Measurements from ENCODE around the gene ENTPD2.
"Not testable (repeated sequence)": the region's sequence is repeated elsewhere in the genome, so short reads cannot be mapped to it uniquely, and the experiment has no call there.

Gene ENTPD2

DNA sequence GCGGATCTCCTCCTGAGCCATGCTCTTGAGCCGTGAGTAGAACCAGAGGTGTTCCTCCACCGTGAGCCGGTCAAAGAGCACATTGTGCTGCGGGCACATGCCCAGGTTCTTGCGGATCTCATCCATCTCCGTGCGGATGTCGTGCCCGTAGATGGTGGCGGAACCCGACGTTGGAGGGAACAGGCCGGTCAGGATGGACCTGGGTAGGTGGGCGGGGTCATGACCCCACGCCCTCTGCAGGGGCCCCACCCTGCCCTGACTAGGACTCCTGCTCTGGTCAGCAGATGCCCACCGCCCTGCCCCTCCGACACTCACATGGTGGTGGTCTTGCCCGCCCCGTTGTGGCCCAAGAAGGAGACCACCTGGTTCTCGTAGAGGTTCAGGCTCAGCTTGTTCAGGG, 37.9 kb downstream of the ENTPD2 start:
- no peak for DNase-seq (ENCODE audit: low spot score)

DNA sequence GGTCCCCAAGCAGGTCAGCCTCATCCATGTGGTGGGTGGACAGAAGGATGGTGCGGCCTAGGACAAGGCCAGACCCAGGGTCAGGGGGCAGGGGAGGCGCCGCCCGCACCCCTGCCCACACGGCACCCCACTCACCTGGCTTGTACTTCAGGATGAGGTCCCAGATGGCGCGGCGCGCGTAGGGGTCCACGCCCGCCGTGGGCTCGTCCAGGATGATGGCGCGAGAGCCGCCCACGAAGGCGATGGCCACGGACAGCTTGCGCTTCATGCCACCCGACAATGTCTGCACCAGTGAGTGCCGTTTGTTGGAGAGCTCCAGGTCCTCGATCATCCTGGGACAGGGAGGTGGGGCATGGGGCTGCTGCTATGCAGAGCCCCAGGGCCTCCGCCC, 38.3 kb downstream of the ENTPD2 start:
- no peak for DNase-seq (ENCODE audit: low spot score)

DNA sequence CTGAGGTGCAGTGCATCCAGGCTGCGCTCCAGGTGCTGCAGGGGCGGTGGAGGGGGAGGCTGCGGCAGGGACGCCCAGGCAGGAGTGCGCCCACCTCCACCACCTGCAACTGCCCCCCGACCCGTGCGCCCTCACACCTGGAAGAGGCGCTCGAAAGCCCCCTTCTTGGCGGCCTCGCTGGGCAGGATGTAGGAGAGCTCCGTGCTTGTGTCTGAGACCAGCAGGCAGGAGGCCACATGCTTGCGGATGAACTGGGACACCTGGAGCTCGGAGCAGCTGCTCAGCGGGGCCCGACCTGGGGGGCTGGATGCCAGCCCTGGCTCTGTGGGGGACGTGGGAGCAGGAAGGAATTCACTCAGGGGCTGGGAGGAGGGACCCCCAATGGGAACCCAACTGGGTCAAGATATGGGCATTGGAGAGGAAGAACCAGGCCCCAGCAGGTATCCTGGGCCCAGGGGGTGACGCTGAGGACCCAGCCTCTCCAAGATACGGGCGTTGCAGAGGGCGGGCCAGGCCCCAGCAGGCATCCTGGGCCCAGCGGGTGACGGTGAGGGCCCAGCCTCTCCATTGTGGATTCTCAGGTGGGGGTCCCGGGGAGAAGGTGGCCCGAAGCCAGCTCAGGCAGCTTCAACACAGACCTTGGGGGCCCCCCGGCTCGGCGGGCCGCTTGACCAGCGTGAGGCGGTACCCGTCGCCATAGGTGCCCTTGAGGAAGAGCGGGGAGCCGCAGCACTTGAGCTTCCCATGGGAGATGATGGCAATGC, 38.9 kb downstream of the ENTPD2 start:
- no peak for DNase-seq (ENCODE audit: low spot score)

DNA sequence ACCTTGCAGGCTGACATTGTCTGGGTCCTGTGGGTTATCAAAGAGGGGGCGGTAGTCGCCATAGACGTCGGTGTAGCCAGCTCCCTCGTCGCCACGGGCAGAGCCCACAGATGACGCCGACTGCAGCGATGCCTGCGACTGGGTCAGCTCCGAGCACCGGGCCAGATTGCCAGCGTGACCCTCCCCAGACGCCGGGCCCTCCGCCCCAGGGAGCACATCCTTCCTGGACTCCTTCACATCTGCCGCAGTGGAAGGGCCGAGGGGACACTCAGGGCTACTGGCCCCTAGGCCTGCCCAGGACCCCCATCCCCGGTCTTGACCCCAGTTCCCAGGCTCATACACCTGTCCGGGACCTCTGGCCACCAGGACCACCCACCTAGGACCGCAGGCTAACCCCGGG, 39.7 kb downstream of the ENTPD2 start:
- no peak for DNase-seq (ENCODE audit: low spot score)

DNA sequence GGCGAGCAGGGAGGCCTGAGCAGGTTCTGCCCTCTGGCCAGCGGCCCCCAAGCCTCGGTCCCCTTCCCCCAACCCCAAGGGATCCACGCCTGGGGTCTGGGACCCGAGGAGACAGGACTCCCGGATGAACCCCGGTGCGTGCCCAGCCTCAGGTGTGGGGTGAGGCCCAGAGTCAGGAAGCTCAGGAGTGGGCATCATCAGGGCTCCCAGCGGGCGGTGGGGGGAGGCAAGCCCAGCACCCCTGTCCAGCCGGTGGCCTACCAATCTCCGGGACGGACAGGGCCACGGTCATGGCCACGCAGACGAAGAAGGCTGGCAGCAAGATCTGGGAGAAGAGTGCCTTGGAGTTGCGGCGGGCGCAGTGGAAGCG, 40.3 kb downstream of the ENTPD2 start:
- no peak for DNase-seq (ENCODE audit: low spot score)

DNA sequence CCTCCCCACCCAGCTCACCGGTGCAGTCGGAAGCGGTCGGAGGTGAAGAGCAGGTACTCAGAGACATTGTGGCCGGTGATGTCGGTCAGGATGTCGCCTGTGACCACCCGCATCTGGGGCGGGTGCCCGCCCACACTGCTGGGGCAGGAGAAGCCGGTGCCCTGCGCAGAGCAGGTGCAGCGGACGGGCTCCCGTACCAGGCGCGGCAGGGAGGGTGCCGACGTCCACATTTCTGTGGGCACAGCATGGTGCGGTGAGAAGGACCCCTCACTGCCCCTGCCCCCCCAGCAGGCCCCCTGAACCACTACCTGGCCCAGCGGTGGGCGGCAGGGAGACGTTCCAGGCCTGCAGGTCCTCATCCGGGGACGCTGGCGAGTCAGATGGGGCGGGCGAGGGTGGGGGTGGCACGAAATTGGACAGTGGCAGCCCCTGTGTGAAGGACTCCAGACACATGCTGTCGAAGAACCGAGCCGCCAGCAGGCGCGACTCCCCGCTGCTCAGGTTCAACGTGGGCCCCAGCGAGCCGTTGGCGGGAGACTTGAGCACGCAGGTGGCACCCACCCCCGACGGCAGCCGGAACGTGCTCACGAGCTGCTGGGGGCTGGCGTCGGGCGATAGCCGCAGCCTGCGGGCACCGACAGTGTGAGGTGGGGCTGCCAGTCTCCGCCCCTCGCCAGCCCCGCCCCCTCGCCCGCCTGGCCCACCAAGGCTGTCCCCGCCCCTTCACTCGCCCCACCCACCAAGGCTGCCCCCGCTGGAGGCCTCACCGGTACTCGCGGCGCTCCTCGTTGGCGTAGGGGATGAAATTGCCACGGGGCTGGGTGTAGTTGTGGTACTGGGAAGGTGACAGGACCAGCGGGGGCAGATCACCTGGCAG, 40.9 kb downstream of the ENTPD2 start:
- DNase-seq (ENCODE audit: low spot score) = no peak

DNA sequence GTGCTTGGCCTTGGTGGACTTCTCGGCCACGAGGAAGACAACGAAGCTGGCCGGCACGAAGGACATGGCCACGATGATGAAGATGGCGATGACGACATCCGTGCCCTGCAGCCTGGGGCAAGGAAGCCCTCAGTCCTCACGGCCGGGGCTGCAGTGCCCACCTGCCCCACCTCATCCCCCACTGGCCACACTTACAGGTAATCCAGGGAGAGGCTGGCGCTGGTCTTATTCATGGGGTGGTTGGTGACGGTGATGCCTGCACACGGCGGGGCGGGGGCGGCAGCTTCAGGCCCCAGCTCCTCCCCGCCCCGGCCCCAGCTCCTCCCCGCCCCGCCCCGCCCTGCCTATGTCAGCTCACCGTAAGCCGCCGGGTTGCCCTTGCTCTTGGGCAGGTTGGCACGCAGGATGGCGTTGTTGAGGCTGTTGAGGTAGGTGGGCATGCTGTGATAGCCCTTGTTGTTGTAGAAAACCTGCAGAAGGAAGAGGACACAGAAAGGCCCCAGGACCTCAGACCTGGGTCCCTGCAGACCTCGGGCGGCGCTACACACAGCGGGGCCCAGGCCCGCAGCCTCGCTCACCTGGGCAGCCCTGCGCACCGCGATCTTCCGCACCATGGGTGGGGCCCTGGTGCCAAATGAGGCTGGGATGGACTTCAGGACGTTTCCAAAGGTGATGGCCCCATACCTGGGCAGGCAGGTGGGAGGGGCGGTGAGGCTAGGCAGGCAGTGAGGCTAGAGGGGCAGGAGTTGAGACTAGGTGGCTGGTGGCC, 41.8 kb downstream of the ENTPD2 start:
- DNase-seq (ENCODE audit: low spot score) = no peak

DNA sequence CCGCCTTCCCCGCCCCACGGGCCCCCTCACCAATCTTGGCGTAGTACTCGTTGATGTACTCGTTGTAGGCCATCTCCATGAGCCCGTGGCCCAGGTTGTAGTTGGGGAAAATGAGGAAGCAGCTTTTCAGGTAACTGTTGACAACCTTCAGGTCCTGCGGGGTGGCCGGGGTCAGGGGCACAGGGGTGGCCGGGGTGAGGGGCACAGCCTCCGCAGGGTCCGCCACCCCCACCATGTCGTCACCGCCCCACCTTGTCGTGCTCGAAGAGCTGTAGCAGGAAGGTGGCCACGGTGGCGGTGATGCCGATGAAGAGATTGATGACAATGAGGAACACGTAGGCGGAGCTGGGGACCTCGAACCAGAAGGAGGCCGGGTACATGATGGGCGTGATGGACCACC, 42.7 kb downstream of the ENTPD2 start:
- no peak for DNase-seq (ENCODE audit: low spot score)

DNA sequence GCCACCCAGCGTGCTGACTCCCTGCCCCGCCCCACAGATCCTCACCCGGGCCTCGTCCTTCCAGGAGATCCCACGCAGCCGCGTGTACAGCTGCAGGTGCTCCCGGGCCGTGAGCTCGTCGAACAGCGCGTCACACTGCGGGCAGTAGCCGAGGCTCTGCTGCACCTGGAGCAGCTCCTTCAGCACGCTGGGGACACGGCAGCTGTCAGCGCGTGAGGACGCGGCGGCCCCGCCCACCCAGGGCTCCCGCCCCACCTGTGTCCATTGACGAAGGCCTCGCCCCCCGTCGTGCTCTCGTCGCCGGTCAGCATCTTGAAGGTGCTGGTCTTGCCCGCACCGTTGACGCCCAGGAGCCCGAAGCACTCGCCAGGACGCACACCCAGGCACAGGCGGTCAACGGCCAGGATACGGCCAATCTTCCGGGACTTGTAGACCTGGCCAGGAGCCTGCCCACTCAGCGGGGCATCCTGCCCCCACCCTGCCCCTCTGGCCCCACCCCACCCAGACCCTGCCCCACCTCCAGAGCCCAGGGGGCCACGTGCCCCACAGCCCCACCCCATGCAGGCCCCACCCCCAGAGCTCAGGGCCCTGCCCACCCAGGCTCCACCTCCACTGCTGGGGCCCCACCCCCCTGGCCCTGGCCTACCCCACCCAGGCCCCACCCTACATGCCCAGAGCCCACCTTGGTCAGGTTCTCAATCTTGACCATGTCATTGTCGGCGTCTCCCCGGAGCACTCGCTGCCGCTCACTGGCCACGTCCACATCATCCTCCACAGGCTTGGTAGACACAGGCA, 43.7 kb downstream of the ENTPD2 start:
- DNase-seq (ENCODE audit: low spot score) = no peak

DNA sequence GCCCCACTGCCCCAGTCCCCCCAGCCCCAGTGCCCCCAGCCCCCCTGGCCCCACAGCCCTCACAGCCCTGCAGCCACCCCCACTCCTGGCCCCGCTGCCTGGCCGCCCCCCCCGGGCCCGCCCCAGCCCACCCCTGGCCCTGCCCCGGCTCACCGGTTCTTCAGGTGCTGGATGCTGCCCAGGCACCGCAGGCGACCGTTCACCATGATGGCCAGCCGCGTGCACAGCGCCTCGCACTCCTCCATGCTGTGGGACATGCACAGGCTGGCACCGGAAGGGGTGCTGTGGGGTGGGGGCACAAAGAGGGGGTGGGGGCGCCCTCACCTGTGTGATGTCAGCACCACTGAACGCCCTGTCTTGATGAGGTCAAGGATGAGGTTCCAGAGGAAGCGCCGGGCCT, 44.6 kb downstream of the ENTPD2 start:
- no peak for DNase-seq (ENCODE audit: low spot score)

DNA sequence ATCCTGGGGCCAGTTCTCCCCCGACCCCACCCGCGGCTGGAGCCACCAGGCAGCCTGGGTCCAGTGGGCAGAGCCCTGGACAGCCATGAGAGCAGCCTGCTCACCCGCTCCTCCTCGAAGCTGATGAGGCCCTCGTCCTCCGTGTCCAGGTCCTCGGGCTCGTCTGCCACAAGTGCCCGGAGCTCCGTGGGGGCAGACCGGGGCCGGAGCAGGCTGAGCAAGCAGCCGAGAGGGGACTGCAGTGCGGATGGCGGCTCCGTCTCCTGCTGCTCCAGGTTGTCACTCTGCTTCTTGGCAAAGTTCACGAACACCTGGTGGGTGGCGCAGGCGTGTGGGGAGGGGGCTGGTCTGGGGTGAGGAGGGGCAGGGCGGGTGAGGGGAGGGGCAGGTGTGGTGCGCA, 45.5 kb downstream of the ENTPD2 start:
- DNase-seq (ENCODE audit: low spot score) = no peak

DNA sequence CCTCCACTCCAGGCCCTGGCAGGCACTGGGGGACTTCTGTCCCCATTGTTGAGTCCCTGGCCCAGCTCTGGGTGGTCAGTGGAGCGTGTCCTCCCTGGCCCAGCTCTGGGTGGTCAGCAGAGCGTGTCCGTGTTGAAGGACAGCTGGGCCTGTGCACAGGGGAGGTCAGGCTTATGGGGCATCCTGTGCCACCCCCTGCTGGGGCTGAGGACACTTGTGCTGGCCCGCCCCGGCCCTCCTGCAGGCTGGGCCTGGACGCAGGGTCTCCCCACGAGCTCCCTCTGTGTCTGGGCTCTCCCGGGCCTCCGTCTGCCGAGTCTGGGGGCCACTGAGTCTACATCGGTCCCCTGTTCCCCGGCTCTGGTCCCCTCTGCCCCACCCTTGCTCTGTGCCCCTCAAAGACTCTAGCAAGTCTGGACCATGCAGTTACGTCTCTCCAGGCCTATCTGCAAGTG, 46.0 kb downstream of the ENTPD2 start:
- no peak for DNase-seq (ENCODE audit: low spot score)

DNA sequence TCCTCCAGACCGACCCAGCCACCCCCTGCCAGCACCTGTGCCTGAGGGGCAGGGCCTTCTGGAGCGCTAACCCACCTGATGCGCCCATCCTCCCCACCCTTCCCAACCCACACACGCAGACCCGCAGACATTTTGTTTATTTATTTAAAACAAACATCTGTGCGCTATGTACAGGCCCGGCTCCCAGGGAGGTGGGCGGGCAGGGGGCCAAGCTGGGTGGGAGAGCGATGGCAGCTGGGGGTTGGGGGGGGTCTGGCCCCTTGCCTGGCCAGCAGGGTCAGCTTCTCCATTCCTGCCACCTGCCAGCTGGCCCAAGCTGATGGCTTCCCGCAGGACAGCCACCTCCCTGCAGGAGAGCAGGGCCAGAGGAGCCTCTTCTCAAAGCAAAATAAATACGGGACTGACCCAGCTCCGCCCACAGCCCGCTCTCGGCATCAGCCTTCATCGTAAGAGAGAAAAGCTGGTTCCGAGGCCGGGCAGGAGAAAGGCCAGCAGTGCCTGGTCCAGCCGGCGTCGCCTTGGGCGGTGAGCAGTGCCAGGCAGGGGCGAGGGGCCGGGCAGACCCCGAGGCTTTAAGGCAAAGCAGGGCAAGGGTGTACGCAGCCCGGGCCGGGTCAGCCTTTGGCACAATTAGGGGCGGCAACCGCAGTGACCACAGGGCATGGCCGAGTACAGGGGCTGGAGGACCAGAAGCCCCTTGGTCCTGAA, 46.6 kb downstream of the ENTPD2 start:
- DNase-seq (ENCODE audit: low spot score) = no peak

DNA sequence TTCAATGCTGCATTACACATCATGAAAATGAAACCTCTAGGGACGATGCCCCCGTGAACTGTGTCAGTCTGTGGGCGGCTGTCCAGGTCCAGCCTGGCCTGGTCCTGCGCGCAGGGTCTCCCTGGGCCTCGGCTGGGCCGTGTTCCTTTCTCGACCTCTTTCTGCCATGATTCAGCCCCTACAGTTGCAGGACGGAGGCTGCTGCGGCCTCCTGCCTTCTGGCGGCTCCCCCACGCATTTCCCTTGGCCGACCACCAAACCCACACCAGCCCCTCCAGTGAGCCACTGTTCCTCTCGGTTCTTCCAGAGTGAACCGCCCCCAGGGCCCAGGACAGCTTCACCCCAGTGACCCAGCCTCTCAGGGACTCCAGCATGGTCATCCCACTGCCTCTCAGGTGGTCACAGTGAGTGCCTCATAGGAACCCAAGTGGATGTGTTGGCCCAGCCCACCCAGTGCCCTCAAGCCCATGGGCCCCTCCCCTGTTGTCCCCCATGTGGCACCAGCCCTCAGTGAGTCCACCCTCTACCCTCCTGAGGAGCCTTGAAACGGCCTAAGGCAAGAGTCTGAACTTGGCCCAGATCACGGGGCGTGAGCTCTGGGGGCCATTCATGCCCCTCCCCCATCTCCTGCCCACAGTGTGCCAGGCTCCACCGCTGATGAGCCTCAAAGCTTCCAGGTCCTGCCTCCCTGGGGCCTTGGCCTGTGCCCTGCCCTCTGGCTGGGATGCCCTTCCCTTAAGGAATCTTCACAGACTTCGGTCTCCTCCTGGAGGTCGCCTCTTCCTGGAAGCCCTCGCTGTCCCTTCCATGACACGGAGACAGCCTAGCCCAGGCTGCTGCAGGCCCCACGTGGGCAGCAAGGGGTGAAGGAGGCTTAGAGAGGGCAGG, 47.5 kb downstream of the ENTPD2 start:
- DNase-seq (ENCODE audit: low spot score) = no peak

DNA sequence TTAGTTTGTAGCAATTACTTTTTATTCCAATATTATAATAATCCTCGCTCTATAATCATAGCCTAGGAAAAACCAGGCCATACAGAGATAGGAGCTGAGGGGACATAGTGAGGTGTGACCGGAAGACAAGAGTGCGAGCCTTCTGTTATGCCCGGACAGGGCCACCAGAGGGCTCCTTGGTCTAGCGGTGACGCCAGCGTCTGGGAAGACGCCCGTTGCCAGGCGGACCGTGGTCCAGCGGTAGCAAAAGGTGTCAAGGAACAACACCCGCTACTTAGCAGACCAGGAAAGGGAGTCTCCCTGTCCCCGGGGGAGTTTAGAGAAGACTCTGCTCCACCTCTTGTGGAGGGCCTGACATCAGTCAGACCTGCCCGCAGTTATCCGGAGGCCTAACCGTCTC, 49.6 kb downstream of the ENTPD2 start:
- not testable (repeated sequence) for DNase-seq (ENCODE audit: low spot score)

DNA sequence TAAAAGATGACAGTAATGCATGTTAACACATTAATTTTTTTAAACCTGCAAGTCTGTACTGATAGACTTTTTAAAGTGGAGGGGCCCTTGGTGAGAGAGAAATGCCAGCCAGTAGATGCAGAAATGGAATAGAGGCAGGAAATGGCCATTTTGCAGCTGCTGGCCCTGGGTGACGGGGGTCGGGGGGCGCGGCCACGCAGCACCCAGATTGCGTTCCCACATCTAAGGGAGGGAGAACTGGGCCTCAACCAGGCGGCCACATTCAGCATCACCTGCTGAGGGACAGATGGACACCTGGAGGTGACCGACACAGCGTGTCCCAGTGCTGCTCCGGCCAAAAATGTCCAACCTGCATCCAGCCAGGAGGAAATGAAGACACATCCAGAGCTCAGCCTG, 51.2 kb downstream of the ENTPD2 start:
- no peak for DNase-seq (ENCODE audit: low spot score)

DNA sequence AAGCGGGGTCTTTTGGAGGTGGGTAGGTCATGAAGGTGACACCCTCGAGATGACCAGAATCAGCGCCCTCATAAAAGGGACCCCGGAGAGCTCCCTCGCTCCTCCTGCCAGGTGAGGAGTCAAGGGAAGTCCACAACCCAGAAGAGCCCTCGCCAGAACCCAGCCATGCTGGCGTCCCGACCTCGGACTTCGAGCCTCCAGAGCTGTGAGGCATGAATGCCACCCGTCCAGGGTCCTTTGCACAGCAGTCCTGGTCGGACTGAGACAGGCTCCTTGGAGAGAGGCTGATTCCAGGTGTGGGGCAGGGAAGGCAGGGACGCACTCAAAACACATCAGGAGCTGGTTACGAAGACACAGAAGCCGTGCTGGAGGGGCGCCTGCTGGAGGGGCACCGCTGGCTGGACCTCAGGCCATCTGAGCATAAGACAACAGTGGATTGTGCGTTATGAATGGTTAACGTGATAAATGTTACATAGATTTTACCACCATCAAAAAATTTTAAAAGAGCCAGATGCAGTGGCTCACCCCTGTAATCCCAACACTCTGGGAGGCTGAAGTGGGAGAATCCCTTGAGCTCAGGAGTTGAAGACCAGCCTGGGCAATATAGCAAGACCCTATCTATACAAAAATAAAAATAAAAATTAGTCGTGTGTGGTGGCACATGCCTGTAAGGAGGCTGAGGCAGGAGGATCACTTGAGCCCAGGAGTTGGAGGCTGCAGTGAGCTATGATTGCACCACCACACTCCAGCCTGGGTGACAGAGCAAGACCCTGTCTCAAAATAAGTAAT, 51.8 kb downstream of the ENTPD2 start:
- no peak for DNase-seq (ENCODE audit: low spot score)

DNA sequence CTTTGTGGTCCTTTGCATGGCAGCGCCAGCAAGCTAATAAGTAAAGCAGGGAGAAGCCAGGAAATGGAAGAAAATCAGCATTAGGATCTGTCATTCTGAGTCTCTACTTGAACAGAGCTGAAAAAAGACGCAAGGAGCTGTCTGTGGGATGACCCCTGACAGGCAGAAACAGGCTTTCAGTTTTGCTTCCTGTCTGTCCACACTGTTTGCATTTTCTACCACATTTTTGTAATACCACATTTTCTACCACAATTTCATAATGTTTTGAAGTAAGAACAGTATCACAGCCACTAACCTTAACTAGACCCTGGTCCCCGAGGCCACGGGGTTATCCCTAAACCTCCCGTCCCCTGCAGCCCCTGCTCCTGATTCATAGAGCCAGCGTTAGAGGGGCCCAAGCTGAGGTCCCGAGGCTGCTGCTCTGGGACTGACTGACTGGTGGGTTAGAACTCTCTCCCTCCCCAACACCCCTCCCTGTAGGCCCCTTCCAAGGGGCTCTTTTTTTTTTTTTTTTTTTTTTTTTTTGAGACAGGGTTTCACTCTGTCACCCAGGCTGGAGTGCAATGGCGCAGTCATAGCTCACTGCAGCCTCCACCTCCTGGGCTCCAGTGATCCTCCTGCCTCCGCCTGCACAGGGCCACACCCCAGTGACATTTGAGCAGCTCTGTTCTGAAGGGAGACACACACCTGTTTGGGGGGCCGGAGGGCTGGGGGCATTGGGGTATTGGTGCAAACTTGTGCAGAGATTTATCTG, 53.5 kb downstream of the ENTPD2 start:
- no peak for DNase-seq (ENCODE audit: low spot score)
